ENCODE results near the gene SYTL3. TPM values are rescaled to one million over a fixed set of nuclear protein-coding genes. Genes with fewer than 3 reads are reported as not detected.
"Not testable (repeated sequence)": the region's sequence is repeated elsewhere in the genome, so short reads cannot be mapped to it uniquely, and the experiment has no call there.

The SYTL3 gene
- total RNA-seq (2014; rRNA removed; shearing (Covaris generic)) = 1.5 and 6.5 TPM in 2 replicates

DNA sequence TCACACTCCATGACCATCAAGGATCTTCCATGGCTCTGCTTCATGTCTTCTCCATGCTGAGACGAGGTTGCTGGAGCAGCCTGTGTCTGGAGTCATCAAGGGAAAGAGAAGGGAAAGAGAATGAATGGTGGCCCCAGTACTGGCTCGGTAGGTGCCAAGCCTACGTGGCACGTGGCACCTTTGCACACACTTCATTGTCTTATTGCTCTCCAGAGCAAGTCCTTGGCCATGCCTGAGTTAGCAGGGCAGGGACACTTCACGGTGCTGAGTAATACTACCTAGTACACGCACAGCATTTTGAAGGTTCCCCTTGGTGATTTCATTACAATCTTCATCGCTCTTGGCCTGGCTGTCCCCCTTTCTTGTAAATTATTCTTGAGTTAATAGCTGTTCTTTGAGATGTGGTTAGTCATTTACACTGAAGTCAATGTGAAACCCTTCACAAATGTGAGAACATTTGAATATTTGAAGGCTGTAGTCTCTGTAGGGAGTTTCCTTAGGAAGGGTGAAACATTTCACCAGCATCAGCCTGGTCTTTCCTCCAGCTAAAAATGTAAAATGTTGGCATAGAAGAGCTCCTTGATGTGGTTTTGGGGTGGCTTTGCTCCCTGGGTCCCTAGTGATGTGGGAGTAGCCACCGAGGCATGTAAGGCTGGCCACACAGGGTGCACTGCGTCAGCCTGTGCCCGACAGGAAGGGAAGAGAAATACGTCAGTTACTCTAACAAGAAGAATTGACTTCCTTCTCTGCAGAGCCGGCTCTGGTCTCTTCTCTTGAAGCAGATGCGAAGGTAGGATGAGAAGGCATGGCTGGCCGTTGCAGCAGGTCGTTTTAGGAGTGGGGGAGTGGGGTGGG, at the start of gene SYTL3:
SYTL3 (plus strand) TSS at position 766 of the 855 bp plus-strand sequence. CDS start 13,215 bp downstream, outside the sequence.
- peak; percentile 82 for DNase-seq (ENCODE audit: low read depth)

GRCh38 chr6:158603261-158604047, 46.4 kb upstream of the SYTL3 start:
- no peak for DNase-seq (ENCODE audit: low read depth)

GRCh38 chr6:158604048-158604406, 45.8 kb upstream of the SYTL3 start:
- no peak for DNase-seq (ENCODE audit: low read depth)

- peak; percentile 57 for DNase-seq (ENCODE audit: low read depth)
Observed at GRCh38 chr6:158605266-158605878, 44.5 kb upstream of the SYTL3 start.

- DNase-seq (ENCODE audit: low read depth) = not testable (repeated sequence)
Observed at GRCh38 chr6:158606011-158606410, 43.8 kb upstream of the SYTL3 start.

- no peak for DNase-seq (ENCODE audit: low read depth)
Observed at GRCh38 chr6:158606935-158607334, 42.9 kb upstream of the SYTL3 start.

- DNase-seq (ENCODE audit: low read depth) = peak; percentile 14
Observed at GRCh38 chr6:158607411-158608170, 42.3 kb upstream of the SYTL3 start.

GRCh38 chr6:158608221-158608620, 41.6 kb upstream of the SYTL3 start:
- DNase-seq (ENCODE audit: low read depth) = no peak

- no peak for DNase-seq (ENCODE audit: low read depth)
Observed at GRCh38 chr6:158609455-158610155, 40.2 kb upstream of the SYTL3 start.

DNA sequence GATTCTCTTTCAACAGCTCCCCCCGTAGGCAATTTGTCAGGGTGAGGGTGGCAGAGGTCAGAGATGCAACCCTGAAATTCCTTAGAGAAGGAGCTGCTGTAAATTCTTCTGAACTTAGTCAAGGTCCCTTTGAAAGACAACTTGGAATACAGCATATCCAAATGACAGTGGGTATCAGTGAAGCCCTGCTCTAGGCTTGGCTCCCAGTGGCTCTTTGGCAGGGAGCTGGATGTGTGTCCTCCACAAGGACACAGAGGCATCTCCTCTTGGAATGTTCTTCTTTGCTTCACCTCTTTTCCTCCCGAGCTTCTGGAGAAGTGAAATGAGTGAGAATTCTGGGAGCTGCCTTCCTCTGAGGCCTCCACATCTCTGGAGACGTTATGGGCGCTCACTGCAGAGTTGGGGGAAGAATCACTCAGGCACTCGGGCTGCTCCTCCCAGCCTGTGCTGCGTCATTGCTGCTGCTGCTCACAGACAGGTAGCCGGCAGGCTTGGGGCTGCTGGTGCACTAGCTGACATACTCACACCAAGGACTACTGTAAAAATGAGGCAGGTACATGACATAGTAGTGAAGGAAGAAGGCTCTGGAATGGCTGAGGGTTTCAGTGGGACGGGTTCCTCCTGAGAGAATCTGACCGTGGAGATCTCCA, 39.4 kb upstream of the SYTL3 start:
- no peak for DNase-seq (ENCODE audit: low read depth)

GRCh38 chr6:158611039-158611438, 38.8 kb upstream of the SYTL3 start:
- no peak for DNase-seq (ENCODE audit: low read depth)

GRCh38 chr6:158611541-158612370, 38.1 kb upstream of the SYTL3 start:
- no peak for DNase-seq (ENCODE audit: low read depth)

DNA sequence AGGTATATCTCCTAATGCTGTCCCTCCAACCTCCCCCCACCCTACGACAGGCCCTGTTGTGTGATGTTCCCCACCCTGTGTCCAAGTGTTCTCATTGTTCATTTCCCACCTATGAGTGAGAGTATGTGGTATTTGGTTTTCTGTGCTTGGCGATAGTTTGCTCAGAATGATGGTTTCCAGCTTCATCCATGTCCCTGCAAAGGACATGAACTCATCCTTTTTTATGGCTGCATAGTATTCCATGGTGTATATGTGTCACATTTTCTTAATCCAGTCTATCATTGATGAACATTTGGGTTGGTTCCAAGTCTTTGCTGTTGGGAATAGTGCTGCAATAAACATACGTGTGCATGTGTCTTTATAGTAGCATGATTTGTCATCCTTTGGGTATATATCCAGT, 35.2 kb upstream of the SYTL3 start:
- DNase-seq (ENCODE audit: low read depth) = not testable (repeated sequence)

DNA sequence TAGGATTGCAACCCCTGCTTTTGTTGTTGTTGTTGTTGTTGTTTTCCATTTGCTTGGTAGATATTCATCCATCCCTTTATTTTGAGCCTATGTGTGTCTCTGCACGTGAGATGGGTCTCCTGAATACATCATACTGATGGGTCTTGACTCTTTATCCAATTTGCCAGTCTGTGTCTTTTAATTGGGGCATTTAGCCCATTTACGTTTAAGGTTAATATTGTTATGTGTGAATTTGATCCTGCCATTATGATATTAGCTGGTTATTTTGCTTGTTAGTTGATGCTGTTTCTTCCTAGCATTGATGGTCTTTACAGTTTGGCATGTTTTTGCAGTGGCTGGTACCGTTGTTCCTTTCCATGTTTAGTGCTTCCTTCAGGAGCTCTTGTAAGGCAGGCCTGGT, 31.6 kb upstream of the SYTL3 start:
- not testable (repeated sequence) for DNase-seq (ENCODE audit: low read depth)

- no peak for DNase-seq (ENCODE audit: low read depth)
Observed at GRCh38 chr6:158619922-158620801, 29.7 kb upstream of the SYTL3 start.

DNA sequence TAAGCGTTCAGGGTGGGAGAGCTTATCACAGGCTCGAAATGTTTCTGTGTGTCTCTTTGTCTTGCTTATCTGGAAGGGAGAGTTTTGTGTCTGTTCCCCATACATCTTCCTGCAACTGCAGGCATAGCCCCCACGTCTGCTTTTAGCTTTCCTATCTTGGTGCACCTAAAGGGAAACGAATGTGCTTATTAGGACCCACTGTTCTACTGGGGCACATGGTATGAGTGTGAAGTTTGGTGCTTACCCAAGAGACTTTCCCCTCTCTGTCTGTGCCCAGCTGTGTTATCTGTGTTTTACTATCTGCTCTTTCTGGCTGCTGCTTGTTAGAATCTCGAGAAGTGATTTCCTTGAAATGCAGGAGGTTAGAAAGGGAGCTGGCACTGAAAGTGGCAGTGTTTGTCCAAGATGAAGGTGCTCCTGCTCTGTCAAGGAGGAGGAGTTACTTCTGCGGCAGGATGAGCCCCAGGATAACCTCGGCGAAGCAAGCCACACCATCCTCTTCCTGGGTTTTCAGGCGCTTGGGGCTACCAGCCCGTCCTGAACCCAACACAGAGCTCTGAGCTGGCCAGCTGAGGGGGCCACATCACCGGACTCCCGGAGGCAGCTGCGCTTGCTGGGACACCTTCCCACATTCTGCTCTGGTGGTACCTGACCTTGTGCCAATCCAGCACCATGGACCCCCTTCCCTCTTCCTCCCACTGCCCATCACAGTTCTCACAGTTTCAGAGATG, 28.7 kb upstream of the SYTL3 start:
- no peak for DNase-seq (ENCODE audit: low read depth)

DNA sequence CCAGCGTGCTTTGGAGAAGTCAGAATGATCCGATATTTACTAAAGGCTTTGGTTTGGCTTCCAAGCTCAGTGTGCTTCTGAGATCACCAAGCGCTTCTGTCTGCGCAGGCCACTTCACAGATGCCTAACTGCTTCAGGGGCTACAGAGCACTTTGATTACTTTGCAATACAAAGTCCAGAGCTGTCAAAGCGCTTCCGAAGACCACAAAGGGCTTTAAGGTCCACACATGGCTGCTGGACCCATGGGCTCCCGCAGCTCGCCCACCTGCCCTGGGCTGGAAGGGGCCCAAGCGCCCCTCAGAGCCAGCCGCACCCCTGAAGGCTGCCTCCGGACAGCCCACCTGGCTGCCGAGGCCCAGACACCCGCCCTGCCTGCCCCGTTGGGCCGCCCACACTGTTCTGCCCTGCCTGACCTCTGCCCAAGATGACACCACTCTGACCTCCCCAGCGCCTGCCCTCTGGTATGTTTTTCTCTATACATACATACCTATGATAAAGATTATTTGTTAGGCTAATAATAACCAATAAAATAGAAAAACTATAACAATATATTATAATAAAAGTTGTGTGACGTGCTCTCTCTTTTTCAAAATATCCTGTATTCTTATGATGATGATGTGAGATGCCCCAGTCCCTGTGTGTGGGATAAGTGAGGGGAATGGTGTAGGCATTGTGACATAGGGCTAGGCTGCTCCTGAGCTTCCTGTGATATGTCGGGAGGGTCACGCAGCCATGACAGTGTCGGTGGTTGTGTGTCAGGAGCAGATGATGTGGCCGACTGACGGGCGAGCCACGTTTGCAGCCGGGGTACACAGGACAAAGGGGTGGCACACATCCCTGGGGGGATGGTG, 27.9 kb upstream of the SYTL3 start:
- no peak for DNase-seq (ENCODE audit: low read depth)
